Measurements from ENCODE around the gene ADAMTS6. TPM values are rescaled to one million over a fixed set of nuclear protein-coding genes. Genes with fewer than 3 reads are reported as not detected.

Gene ADAMTS6
- total RNA-seq, 1 experiment from 2014 or later = 2.8 TPM

- Mint-ChIP-seq H3K4me1 (no peaks in the 10 kb centered on the region), H3K4me3 (no peak overlapping the region), H3K9me3 (no peaks in the 10 kb centered on the region), H3K27ac (no peak overlapping the region), H3K27me3 (ENCODE audit: low read depth) (no peaks in the 10 kb centered on the region), H3K36me3 (no peaks in the 10 kb centered on the region)
- no peak for DNase-seq (ENCODE audit: low spot score)
- ChIA-PET CTCF (no interaction called here), POLR2A (no interaction called here)
- no peak for ATAC-seq
- TF ChIP-seq OVOL2 (CRISPR knock-in tag; IDR thresholded peaks at IDR 0.05; ENCODE audit: borderline replicate concordance) = no peak
- no peak for TF ChIP-seq ZNF512 (CRISPR knock-in tag; IDR thresholded peaks at IDR 0.05; ENCODE audit: borderline replicate concordance)
- TF ChIP-seq GRHL2 (CRISPR knock-in tag; IDR thresholded peaks at IDR 0.05; ENCODE audit: insufficient replicate concordance, severe bottlenecking) = no peak
- TF ChIP-seq HMGA2 (CRISPR knock-in tag; IDR thresholded peaks at IDR 0.05) = no peak
Observed at GRCh38 chr5:65190328-65191053, 291.2 kb downstream of the ADAMTS6 start.

DNA sequence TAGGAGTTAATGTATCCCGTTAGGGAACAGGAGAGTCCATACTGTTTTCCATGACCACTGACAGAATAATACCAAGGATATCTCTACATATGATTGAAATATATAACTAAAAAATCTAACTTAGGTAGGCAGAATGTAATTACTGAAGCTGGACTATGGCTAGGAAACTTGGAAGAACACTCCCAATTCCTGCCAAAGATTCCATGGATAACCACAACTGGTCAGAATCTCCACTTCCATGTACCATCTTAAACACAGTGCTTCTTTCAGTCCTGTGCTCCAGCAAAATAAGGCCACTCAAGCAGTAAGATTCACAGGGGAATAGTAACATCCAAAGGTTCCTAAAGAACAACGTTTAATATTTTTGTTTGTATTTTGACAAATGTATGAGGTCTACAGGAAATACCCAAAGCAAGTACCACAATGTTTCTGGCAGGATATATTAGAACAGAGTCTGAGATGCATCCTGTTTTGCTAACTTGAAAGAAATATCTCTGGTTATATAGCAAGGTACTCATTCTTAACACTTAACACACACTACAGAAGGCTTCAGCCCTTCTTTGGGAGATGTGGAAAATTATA is 295.0 kb downstream of the ADAMTS6 start:
- Mint-ChIP-seq H3K27ac (no peak overlapping the region), H3K9me3 (no peaks in the 10 kb centered on the region), H3K36me3 (no peaks in the 10 kb centered on the region), H3K4me3 (no peak overlapping the region), H3K27me3 (ENCODE audit: low read depth) (no peaks in the 10 kb centered on the region), H3K4me1 (peaks cover 13% of the 10 kb centered on the region)
- DNase-seq (ENCODE audit: low spot score) = no peak
- ATAC-seq = no peak
- CTCF ChIA-PET = no interaction called here
- TF ChIP-seq ATF1 (CRISPR knock-in tag; IDR thresholded peaks at IDR 0.05) (no peak), ESRRA (CRISPR knock-in tag; IDR thresholded peaks at IDR 0.05; ENCODE audit: borderline replicate concordance) (no peak), E2F1 (CRISPR knock-in tag; IDR thresholded peaks at IDR 0.05) (no peak), ZMAT4 (CRISPR knock-in tag; IDR thresholded peaks at IDR 0.05) (no peak), CREB1 (CRISPR knock-in tag; IDR thresholded peaks at IDR 0.05) (no peak), IRF2 (CRISPR knock-in tag; IDR thresholded peaks at IDR 0.05; ENCODE audit: borderline replicate concordance, low read depth) (no peak), JAZF1 (CRISPR knock-in tag; IDR thresholded peaks at IDR 0.05) (no peak), JUN (CRISPR knock-in tag; IDR thresholded peaks at IDR 0.05) (no peak), ZNF138 (CRISPR knock-in tag; conservative IDR thresholded peaks at IDR 0.05) (no peak), USF1 (CRISPR knock-in tag; IDR thresholded peaks at IDR 0.05) (no peak)
- TF ChIP-seq, protein P1, sequence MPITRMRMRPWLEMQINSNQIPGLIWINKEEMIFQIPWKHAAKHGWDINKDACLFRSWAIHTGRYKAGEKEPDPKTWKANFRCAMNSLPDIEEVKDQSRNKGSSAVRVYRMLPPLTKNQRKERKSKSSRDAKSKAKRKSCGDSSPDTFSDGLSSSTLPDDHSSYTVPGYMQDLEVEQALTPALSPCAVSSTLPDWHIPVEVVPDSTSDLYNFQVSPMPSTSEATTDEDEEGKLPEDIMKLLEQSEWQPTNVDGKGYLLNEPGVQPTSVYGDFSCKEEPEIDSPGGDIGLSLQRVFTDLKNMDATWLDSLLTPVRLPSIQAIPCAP (CRISPR knock-in tag; IDR thresholded peaks at IDR 0.05) = no peak
- TF ChIP-seq, protein P2, sequence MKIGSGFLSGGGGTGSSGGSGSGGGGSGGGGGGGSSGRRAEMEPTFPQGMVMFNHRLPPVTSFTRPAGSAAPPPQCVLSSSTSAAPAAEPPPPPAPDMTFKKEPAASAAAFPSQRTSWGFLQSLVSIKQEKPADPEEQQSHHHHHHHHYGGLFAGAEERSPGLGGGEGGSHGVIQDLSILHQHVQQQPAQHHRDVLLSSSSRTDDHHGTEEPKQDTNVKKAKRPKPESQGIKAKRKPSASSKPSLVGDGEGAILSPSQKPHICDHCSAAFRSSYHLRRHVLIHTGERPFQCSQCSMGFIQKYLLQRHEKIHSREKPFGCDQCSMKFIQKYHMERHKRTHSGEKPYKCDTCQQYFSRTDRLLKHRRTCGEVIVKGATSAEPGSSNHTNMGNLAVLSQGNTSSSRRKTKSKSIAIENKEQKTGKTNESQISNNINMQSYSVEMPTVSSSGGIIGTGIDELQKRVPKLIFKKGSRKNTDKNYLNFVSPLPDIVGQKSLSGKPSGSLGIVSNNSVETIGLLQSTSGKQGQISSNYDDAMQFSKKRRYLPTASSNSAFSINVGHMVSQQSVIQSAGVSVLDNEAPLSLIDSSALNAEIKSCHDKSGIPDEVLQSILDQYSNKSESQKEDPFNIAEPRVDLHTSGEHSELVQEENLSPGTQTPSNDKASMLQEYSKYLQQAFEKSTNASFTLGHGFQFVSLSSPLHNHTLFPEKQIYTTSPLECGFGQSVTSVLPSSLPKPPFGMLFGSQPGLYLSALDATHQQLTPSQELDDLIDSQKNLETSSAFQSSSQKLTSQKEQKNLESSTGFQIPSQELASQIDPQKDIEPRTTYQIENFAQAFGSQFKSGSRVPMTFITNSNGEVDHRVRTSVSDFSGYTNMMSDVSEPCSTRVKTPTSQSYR (CRISPR knock-in tag; IDR thresholded peaks at IDR 0.05) = no peak
- POLR2A ChIA-PET = no interaction called here
